Middle frontal gyrus (tissue), 1 donor: Measurements from ENCODE around the gene WNT3.

Experiments
- DNase-seq: peaks from one replicate; pipeline ENCODE4 v3.0.0-alpha.2; 2015; ENCODE audit warnings: low spot score; ENCODE audit errors: extremely low spot score

Gene WNT3

DNA sequence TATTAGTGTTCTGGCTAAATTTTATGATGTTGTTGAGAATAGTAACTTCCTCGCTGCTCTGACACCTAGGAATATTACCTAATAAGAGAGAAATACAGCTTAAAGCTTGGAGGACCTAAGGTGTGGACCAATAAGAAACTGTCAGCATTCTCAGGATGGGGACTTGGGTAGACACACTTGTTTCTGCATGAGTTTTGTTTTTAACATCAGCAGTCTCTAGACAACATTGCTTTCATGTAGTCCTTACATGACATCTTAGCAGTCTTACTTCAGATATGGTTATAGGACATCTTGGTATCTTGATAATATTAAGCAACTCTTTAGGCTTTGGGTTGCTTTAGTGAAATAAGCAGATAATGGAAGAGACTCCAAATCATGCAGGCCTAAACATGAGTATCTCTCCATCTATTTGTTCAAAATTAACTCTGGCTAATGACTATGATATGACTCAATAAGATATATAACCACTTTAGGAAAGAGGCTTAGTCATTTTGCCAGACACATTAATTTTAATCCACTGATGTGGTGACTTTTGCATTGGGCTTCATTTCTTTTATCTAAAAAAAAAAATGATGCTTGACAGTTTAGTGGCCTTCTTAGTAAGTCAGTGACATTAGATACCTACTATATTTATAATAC lies 84.5 kb downstream of the WNT3 start:
- DNase-seq, result no peak

DNA sequence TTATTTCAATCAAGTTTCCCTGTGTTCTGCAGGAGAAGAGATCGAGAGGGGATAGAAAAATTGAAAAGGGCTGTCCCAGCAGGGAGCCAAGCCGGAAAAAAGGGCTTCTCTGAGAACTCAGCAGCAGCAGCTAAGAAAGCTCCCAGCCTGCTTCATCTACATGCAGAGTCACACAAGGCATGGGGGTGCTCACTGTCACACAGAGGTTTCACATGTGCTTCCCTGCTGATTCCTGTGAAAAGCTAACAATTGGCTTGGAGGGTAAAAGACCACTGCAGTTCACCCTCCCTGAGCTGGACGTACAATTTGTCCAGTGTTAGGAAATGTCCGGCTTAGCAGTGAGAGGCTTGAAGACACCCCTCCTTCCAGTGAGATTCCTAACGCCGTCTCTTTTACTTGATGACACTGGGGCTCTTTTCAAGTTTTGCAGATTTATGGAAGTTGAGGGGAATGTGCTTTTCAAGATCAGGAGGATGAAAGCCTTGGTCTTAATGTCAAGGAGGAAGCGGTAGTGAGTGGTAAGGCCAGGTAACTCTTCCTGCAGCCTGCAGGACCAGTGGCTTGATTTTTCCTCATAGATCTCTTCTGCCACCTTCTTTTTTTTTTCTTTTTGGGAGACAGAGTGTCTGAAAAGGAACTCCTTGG lies 85.6 kb downstream of the WNT3 start:
- DNase-seq, result no peak

DNA sequence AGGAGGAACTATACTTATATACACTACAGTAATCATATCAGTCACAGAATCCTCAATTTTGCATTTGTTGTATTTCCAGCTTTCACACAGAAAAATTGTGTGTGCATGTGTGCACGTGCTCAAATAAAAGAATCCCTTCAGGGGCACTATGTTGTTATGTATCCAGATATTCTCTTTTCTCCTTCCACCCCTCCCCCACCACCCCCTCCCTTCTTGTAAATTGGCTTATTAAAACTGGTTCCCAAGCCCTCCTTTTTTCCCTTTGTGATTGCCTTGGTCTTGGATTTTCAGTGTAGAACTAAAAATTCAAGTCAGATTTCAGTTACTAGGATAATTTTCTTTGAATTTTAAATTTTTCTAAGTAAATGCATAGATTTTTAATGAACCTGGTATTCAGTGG lies 86.3 kb downstream of the WNT3 start:
- no peak for DNase-seq

DNA sequence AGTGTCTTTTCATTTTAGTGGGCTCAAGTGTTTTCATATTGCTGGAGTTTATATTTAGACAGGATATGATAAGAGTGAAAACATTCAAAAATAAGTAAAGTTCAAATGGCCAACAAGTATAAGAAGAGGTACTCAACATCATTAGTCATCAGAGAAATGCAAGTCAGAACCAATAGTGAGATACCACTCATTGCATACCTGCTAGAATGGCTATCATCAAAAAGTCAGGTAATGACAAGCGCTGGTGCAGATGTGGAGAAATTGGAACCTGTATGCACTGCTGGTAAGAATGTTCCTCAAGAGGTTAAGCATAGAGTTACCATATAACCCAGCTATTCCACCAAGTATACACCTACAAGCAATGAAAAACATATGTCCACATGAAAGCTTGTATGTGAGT lies 87.8 kb downstream of the WNT3 start:
- no peak for DNase-seq

DNA sequence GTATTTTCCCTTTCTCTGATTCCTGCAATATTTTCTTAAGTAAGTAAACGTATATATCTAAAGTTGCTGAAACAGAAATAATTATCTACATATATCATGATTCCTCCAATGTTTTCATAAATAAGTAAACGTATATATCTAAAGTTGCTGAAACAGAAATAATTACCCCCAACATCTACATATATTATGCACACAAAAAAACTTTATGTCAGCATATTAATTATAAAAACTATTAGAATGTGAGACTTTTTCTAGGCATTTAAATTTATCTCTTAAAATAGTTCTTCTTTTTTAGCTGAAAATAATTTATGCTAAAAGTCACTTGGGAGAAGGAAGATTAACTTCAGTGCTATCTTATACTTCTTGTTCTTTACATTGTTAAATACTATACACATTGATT lies 88.5 kb downstream of the WNT3 start:
- no peak for DNase-seq

DNA sequence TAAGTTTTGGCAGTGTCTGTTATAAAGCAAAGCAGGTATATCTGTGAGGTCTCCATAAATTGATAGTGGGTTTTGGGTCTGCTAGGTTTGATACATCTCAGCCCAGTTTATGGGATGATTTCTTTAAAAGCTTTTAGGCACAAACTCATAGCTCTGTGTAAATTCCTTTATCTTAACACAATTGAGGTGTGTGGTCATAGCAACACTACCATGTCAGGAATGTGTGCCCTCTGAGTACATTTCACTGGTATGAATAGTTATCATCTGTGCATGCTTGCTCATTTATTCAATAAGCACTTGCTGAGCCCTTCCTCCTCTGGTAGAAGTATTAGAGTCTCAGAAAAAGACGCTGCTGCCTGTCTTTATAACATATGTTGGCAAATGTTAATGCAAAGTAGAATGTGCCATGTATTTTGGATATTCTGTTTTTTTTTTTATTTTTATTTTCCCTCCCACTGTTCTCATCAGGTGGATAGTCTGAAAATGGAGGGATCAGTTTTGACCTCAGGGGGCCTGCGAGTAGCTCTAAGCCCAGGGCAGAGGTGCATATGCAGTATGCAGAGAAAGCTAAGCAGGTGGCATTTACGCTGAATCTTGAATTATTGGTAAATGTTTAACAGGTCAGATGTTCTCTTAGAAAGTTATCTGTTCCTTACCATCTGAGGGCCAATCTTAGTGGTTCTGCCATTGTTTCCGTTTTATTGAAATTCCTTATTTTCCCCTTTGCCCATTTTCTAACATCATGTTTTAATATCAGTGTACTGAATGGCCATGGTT lies 90.7 kb downstream of the WNT3 start:
- DNase-seq, result no peak

DNA sequence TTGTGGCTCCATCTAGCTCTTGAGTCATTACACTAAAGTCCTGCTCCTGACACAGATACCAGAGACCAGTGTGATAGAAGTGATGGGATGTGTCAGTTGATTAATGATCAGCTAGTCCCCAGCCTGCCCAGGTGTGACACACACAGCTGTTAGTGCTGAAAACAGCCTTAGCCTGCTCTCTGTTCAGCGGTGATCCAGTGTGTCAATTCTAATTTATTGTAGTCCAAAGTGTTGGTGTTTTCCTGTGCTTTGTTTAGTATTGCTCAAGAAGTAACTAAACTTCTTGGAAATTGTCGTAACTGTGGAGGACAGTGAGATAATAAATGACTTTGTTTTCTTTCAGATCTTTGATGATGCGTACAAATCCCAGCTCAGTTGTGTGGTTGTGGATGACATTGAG lies 92.3 kb downstream of the WNT3 start:
- DNase-seq, result no peak

DNA sequence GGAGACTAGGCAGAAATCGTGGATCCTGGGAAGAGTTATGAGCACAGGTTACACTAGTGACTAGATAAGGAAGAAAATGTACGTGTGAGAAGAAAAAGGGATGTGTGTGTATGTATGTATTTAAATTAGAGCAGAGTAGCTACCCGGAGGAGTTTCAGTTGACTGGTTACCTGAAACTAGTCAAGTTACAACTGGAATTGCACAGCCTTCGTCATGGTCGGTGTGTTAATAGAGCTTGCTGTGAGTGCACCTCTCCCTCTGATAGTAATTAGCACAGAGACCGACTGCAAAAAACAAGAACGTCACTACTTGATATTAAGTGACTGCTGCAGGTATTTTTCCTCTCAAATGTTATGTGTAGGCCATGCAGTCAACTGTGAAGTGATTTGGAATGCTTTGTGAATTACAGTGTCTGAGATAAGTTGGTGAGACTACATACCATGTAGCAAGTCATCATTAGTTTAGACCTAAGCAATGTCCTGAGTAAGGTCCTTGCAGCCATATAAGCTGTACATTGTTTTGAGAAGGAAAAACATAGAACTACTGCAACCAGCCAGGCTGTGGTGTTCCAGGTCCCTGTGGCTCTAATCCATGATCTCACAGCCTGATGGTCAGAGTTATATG lies 95.7 kb downstream of the WNT3 start:
- DNase-seq, result no peak

DNA sequence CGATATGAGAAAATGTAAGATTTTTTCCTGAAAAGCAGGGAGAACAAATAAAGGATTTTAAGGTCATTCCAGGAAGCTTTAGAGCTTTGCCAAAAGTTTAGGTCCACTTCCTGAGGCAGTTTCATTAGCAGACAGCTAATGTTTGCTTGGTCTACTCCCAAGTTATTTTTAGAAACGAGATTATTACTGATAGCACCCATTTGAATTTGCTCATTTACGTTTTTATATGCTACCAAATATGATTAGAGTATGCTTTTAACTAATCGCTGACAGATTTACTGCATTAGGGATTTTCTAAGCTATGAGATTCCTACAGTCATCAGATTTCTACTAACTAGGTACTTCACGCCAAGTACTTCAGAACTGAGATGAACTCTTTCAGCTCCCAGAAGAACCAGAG lies 98.1 kb downstream of the WNT3 start:
- no peak for DNase-seq

DNA sequence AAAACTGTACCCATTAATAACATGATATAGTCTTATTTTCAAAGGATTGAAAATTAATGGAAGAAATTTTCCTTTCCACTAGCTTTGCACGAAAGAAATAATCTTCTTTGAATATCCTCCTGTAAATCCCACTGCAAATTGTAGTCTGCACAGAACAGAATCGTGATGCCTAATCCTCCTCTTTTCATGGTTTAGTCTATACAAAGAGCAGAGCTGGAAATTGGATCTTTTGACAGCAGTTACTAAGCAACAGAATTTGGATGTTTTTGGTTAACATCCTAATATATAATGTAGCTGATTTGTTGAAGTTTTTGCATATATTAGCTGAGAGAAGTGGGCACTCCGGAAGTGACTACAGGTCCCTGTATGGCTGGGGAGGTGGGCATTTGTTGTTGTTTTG lies 98.6 kb downstream of the WNT3 start:
- DNase-seq, result no peak

DNA sequence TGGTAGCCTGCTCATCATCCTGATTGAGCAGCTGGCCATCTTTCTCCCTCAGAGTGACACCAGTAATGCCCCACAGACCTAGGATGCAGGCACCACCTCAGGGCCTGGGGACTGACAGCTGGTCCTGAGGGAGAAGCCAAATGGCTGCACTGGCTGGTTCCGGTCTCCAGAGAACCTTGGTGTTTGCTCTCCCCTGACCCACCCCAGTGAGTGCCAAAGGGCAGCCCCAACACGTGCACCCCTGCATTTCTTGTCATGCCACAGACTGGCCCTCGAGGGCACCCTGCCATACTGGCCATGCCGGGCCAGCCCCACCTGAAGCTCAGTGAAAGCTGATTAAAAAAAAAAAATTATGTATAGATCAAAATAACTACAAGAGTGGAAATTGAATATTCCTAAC lies 100.5 kb downstream of the WNT3 start:
- no peak for DNase-seq
